ENCODE data around the gene PRSS2. TPM values are rescaled to one million over a fixed set of nuclear protein-coding genes. Genes with fewer than 3 reads are reported as not detected.

The PRSS2 gene
- total RNA-seq, 1 experiment from 2014 or later: 22.4 TPM

DNA sequence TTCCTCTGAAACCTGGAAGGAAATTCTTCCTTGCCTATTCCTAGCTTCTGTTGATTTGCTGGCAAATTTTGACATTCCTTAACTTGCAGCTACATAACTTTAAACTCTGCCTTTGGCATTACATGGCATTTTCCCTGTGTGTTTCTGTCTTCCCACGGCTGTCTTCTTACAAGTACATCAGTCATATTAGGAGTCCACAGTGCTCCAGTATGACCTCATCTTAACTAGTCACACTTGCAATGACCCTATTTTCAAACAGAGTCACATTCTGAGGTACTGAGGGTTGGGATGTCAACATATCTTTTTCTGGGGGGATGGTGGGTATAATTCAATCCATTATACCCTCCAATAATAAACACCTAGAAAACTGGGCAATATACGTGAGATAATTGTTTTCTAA, 46.7 kb downstream of the PRSS2 start:
- no peak overlapping the region for H3K27ac ChIP-seq (ENCODE audit: low read length)
- no peaks in the 10 kb centered on the region for H3K36me3 ChIP-seq (ENCODE audit: control insufficient read depth, insufficient read depth, low read length)
- BruUV-seq (replicated peaks): no TSS peak
- no peak for TF ChIP-seq SIN3A (IDR thresholded peaks at IDR 0.05; ENCODE audit: borderline replicate concordance, insufficient read depth, low read depth, low read length)
- TF ChIP-seq, protein P1, sequence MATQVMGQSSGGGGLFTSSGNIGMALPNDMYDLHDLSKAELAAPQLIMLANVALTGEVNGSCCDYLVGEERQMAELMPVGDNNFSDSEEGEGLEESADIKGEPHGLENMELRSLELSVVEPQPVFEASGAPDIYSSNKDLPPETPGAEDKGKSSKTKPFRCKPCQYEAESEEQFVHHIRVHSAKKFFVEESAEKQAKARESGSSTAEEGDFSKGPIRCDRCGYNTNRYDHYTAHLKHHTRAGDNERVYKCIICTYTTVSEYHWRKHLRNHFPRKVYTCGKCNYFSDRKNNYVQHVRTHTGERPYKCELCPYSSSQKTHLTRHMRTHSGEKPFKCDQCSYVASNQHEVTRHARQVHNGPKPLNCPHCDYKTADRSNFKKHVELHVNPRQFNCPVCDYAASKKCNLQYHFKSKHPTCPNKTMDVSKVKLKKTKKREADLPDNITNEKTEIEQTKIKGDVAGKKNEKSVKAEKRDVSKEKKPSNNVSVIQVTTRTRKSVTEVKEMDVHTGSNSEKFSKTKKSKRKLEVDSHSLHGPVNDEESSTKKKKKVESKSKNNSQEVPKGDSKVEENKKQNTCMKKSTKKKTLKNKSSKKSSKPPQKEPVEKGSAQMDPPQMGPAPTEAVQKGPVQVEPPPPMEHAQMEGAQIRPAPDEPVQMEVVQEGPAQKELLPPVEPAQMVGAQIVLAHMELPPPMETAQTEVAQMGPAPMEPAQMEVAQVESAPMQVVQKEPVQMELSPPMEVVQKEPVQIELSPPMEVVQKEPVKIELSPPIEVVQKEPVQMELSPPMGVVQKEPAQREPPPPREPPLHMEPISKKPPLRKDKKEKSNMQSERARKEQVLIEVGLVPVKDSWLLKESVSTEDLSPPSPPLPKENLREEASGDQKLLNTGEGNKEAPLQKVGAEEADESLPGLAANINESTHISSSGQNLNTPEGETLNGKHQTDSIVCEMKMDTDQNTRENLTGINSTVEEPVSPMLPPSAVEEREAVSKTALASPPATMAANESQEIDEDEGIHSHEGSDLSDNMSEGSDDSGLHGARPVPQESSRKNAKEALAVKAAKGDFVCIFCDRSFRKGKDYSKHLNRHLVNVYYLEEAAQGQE (IDR thresholded peaks at IDR 0.05; ENCODE audit: insufficient read depth in 1 of 2, low read depth in 2 of 2, low read length in 1 of 2): no peak
- no peak for TF ChIP-seq TCF7L2 (IDR thresholded peaks at IDR 0.05; ENCODE audit: low read depth, low read length)
- TF ChIP-seq POLR2AphosphoS5 (IDR thresholded peaks at IDR 0.05; ENCODE audit: low read depth, low read length): no peak
- TF ChIP-seq, protein P2, sequence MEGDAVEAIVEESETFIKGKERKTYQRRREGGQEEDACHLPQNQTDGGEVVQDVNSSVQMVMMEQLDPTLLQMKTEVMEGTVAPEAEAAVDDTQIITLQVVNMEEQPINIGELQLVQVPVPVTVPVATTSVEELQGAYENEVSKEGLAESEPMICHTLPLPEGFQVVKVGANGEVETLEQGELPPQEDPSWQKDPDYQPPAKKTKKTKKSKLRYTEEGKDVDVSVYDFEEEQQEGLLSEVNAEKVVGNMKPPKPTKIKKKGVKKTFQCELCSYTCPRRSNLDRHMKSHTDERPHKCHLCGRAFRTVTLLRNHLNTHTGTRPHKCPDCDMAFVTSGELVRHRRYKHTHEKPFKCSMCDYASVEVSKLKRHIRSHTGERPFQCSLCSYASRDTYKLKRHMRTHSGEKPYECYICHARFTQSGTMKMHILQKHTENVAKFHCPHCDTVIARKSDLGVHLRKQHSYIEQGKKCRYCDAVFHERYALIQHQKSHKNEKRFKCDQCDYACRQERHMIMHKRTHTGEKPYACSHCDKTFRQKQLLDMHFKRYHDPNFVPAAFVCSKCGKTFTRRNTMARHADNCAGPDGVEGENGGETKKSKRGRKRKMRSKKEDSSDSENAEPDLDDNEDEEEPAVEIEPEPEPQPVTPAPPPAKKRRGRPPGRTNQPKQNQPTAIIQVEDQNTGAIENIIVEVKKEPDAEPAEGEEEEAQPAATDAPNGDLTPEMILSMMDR (IDR thresholded peaks at IDR 0.05): no peak
- H3K27me3 ChIP-seq (ENCODE audit: control insufficient read depth, insufficient read depth, low read length): no peaks in the 10 kb centered on the region; the same call in 1 of the 2 replicates
- no peaks in the 10 kb centered on the region for H3K9me3 ChIP-seq (ENCODE audit: control insufficient read depth, insufficient read depth, low read depth, low read length)
- DNase-seq (ENCODE audit: low read depth, low spot score) (no peak), ATAC-seq (no peak)
- POLR2A ChIA-PET: no interaction called here
- H3K4me1 ChIP-seq (ENCODE audit: control insufficient read depth, insufficient read depth, low read length): no peaks in the 10 kb centered on the region
- CTCF ChIA-PET: no interaction called here
- in situ Hi-C loops (cut with HindIII; ENCODE audit: low pct_unique_long_range_greater_than_20kb, low sequenced_read_pairs): no loop called here
- H3K4me3 ChIP-seq (ENCODE audit: low read depth in 2 of 2, low read length in 2 of 2): no peak overlapping the region
- intact Hi-C loops (cut with micrococcal nuclease; ENCODE audit: unreplicated experiment): loop anchor here (10.0 kb wide), 1 partner anchor 283 kb away; no protein-coding TSS in a partner anchor

DNA sequence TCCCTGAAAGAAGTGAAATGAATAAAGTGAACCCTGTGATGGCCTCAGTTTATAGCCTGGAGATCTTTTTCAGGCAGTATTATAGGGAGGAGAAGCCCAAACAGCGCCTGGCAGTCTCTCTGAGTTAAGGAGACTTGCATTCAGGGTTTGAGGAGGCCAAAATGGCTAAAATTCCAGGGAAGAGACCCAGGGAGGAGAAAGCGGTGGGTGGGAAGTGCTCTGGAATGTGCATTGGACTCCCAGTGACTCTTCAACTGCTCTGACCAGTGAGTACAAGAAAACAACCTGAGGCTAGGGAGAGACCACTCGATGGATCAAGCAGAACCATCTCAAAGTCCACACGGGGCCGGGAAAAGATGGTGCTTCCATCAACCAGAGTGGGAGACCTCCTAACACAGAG, 48.8 kb downstream of the PRSS2 start:
- H3K36me3 ChIP-seq (ENCODE audit: control insufficient read depth, insufficient read depth, low read length): no peaks in the 10 kb centered on the region
- no peaks in the 10 kb centered on the region for H3K4me1 ChIP-seq (ENCODE audit: control insufficient read depth, insufficient read depth, low read length)
- no TSS peak for BruUV-seq (replicated peaks)
- intact Hi-C loops (cut with micrococcal nuclease; ENCODE audit: unreplicated experiment): loop anchor here (10.0 kb wide), 1 partner anchor 285 kb away; no protein-coding TSS in a partner anchor
- POLR2A ChIA-PET: no interaction called here
- H3K27me3 ChIP-seq (ENCODE audit: control insufficient read depth, insufficient read depth, low read length): no peaks in the 10 kb centered on the region; the same call in 1 of the 2 replicates
- in situ Hi-C loops (cut with HindIII; ENCODE audit: low pct_unique_long_range_greater_than_20kb, low sequenced_read_pairs): no loop called here
- CTCF ChIA-PET: no interaction called here
- no peaks in the 10 kb centered on the region for H3K9me3 ChIP-seq (ENCODE audit: control insufficient read depth, insufficient read depth, low read depth, low read length)
- ATAC-seq (no peak), DNase-seq (ENCODE audit: low read depth, low spot score) (no peak)
- H3K27ac ChIP-seq (ENCODE audit: low read length): no peak overlapping the region
- H3K4me3 ChIP-seq (ENCODE audit: low read depth in 2 of 2, low read length in 2 of 2): no peak overlapping the region
- TF ChIP-seq, protein P1 (IDR thresholded peaks at IDR 0.05; ENCODE audit: insufficient read depth in 1 of 2, low read depth in 2 of 2, low read length in 1 of 2): no peak
- TF ChIP-seq TCF7L2 (IDR thresholded peaks at IDR 0.05; ENCODE audit: low read depth, low read length) (no peak), POLR2AphosphoS5 (IDR thresholded peaks at IDR 0.05; ENCODE audit: low read depth, low read length) (no peak), SIN3A (IDR thresholded peaks at IDR 0.05; ENCODE audit: borderline replicate concordance, insufficient read depth, low read depth, low read length) (no peak)
- TF ChIP-seq, protein P2 (IDR thresholded peaks at IDR 0.05): no peak
